ENCODE data around the gene ALOX5AP. TPM values are rescaled to one million over a fixed set of nuclear protein-coding genes. Genes with fewer than 3 reads are reported as not detected.

ALOX5AP gene
- total and polyA plus RNA-seq, 4 donors: 3.5 to 6.7 (median 4.1) TPM

- whole genome bisulfite sequencing: 88% methylated on average over 21 of the region's 21 CpGs
- no peak for DNase-seq (ENCODE audit: low spot score)
- H3K9me3 ChIP-seq (ENCODE audit: control insufficient read depth in 4 of 4, low read length in 3 of 4): no peaks in the 10 kb centered on the region
- TF ChIP-seq TAF1 (conservative IDR thresholded peaks at IDR 0.05) (no peak), FOXA1 (IDR thresholded peaks at IDR 0.05) (no peak), GABPA (IDR thresholded peaks at IDR 0.05 in 1 of 2, conservative IDR thresholded peaks at IDR 0.05 in 1 of 2) (no peak), RXRA (IDR thresholded peaks at IDR 0.05) (no peak), EGR1 (IDR thresholded peaks at IDR 0.05; ENCODE audit: low read depth in 2 of 2) (no peak), HNF4G (IDR thresholded peaks at IDR 0.05) (no peak), JUND (IDR thresholded peaks at IDR 0.05) (no peak), FOXA2 (IDR thresholded peaks at IDR 0.05) (no peak)
- TF ChIP-seq, protein P1, sequence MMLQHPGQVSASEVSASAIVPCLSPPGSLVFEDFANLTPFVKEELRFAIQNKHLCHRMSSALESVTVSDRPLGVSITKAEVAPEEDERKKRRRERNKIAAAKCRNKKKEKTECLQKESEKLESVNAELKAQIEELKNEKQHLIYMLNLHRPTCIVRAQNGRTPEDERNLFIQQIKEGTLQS (IDR thresholded peaks at IDR 0.05): no peak
- no peak overlapping the region for H3K4me3 ChIP-seq (ENCODE audit: low read depth in 1 of 3, low read length in 3 of 3)
- peaks cover 0 to 3% (median 0%) of the 10 kb centered on the region in 4 donors for H3K4me1 ChIP-seq (ENCODE audit: control insufficient read depth in 4 of 4, insufficient read depth in 4 of 4, low read length in 3 of 4)
- H3K27ac ChIP-seq (ENCODE audit: low read depth in 1 of 2, low read length in 2 of 2): no peak overlapping the region
- H3K9ac ChIP-seq (ENCODE audit: low read depth in 1 of 2, low read length in 2 of 2): no peak overlapping the region
- no peaks in the 10 kb centered on the region for H3K36me3 ChIP-seq (ENCODE audit: control insufficient read depth in 4 of 4, insufficient read depth in 3 of 4, low read depth in 1 of 4, low read length in 3 of 4)
- no peaks in the 10 kb centered on the region for H3K27me3 ChIP-seq (ENCODE audit: control insufficient read depth in 4 of 4, insufficient read depth in 4 of 4, low read length in 3 of 4)
Observed at GRCh38 chr13:30731361-30732045, 3.8 kb upstream of the ALOX5AP start.

- 88% methylated on average over 21 of the region's 21 CpGs for WGBS
- Histone ChIP-seq H3K27ac (ENCODE audit: low read depth in 1 of 2, low read length in 2 of 2) (no peak overlapping the region), H3K9ac (ENCODE audit: low read depth in 1 of 2, low read length in 2 of 2) (no peak overlapping the region), H3K36me3 (ENCODE audit: control insufficient read depth in 4 of 4, insufficient read depth in 3 of 4, low read depth in 1 of 4, low read length in 3 of 4) (no peaks in the 10 kb centered on the region), H3K4me1 (ENCODE audit: control insufficient read depth in 4 of 4, insufficient read depth in 4 of 4, low read length in 3 of 4) (peaks cover 0 to 3% (median 0%) of the 10 kb centered on the region in 4 donors), H3K27me3 (ENCODE audit: control insufficient read depth in 4 of 4, insufficient read depth in 4 of 4, low read length in 3 of 4) (no peaks in the 10 kb centered on the region), H3K4me3 (ENCODE audit: low read depth in 1 of 3, low read length in 3 of 3) (no peak overlapping the region), H3K9me3 (ENCODE audit: control insufficient read depth in 4 of 4, low read length in 3 of 4) (no peaks in the 10 kb centered on the region)
- TF ChIP-seq RAD21 (IDR thresholded peaks at IDR 0.05): no peak
- TF ChIP-seq TAF1 (conservative IDR thresholded peaks at IDR 0.05): no peak
- TF ChIP-seq FOXA1 (IDR thresholded peaks at IDR 0.05): no peak
- no peak for TF ChIP-seq CTCF (IDR thresholded peaks at IDR 0.05; ENCODE audit: low read depth, low read length, missing input control)
- no peak for TF ChIP-seq GABPA (IDR thresholded peaks at IDR 0.05 in 1 of 2, conservative IDR thresholded peaks at IDR 0.05 in 1 of 2)
- TF ChIP-seq, protein P1 (IDR thresholded peaks at IDR 0.05): no peak
- TF ChIP-seq HNF4G (IDR thresholded peaks at IDR 0.05): no peak
- TF ChIP-seq EGR1 (IDR thresholded peaks at IDR 0.05; ENCODE audit: low read depth in 2 of 2): no peak
- no peak for TF ChIP-seq SP1 (IDR thresholded peaks at IDR 0.05)
- no peak for TF ChIP-seq HNF4A (conservative IDR thresholded peaks at IDR 0.05)
- TF ChIP-seq REST (IDR thresholded peaks at IDR 0.05): no peak
- TF ChIP-seq, protein P2, sequence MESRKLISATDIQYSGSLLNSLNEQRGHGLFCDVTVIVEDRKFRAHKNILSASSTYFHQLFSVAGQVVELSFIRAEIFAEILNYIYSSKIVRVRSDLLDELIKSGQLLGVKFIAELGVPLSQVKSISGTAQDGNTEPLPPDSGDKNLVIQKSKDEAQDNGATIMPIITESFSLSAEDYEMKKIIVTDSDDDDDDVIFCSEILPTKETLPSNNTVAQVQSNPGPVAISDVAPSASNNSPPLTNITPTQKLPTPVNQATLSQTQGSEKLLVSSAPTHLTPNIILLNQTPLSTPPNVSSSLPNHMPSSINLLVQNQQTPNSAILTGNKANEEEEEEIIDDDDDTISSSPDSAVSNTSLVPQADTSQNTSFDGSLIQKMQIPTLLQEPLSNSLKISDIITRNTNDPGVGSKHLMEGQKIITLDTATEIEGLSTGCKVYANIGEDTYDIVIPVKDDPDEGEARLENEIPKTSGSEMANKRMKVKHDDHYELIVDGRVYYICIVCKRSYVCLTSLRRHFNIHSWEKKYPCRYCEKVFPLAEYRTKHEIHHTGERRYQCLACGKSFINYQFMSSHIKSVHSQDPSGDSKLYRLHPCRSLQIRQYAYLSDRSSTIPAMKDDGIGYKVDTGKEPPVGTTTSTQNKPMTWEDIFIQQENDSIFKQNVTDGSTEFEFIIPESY (IDR thresholded peaks at IDR 0.05): no peak
- TF ChIP-seq, protein P3, sequence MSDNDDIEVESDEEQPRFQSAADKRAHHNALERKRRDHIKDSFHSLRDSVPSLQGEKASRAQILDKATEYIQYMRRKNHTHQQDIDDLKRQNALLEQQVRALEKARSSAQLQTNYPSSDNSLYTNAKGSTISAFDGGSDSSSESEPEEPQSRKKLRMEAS (IDR thresholded peaks at IDR 0.05): no peak
- no peak for TF ChIP-seq JUND (IDR thresholded peaks at IDR 0.05)
- TF ChIP-seq RXRA (IDR thresholded peaks at IDR 0.05): no peak
- no peak for TF ChIP-seq FOXA2 (IDR thresholded peaks at IDR 0.05)
- no peak for DNase-seq (ENCODE audit: low spot score)
Observed at GRCh38 chr13:30732046-30732390, 3.3 kb upstream of the ALOX5AP start.

Measured in liver (tissue), 9 donors.